Hematopoietic multipotent progenitor cell treated with erythropoietin and hydrocortisone succinate and interleukin-3 and kit ligand, for 6 days (in vitro differentiated cells): ENCODE data around the gene SLC19A1.
"Not testable (repeated sequence)": the region's sequence is repeated elsewhere in the genome, so short reads cannot be mapped to it uniquely, and the experiment has no call there.

Experiments
- DNase-seq: peaks from one replicate; pipeline ENCODE4 v3.0.0-alpha.2; 2015

SLC19A1 gene

GRCh38 chr21:45531393-45532215 lies 10.6 kb downstream of the SLC19A1 start:
- DNase-seq, result no peak

GRCh38 chr21:45531114-45531392 lies 11.2 kb downstream of the SLC19A1 start:
- not testable (repeated sequence) for DNase-seq

GRCh38 chr21:45530423-45531113 lies 11.7 kb downstream of the SLC19A1 start:
- no peak for DNase-seq

- no peak for DNase-seq
Measured at GRCh38 chr21:45529785-45530422, 12.3 kb downstream of the SLC19A1 start.

- DNase-seq, result no peak
Measured at GRCh38 chr21:45528981-45529784, 13.1 kb downstream of the SLC19A1 start.

GRCh38 chr21:45528028-45528705 lies 14.1 kb downstream of the SLC19A1 start:
- no peak for DNase-seq

- DNase-seq, result not testable (repeated sequence)
Measured at GRCh38 chr21:45527151-45527999, 14.9 kb downstream of the SLC19A1 start.

- no peak for DNase-seq
Measured at GRCh38 chr21:45525910-45526306, 16.3 kb downstream of the SLC19A1 start.

GRCh38 chr21:45525153-45525909 lies 16.9 kb downstream of the SLC19A1 start:
- no peak for DNase-seq

GRCh38 chr21:45524756-45525152 lies 17.5 kb downstream of the SLC19A1 start:
- no peak for DNase-seq

- DNase-seq, result no peak
Measured at GRCh38 chr21:45523411-45524101, 18.7 kb downstream of the SLC19A1 start.

- no peak for DNase-seq
Measured at GRCh38 chr21:45522986-45523385, 19.3 kb downstream of the SLC19A1 start.

- DNase-seq, result no peak
Measured at GRCh38 chr21:45522381-45522780, 19.9 kb downstream of the SLC19A1 start.

- no peak for DNase-seq
Measured at GRCh38 chr21:45521241-45521640, 21.0 kb downstream of the SLC19A1 start.

GRCh38 chr21:45519182-45519581 lies 23.1 kb downstream of the SLC19A1 start:
- no peak for DNase-seq

GRCh38 chr21:45518742-45519141 lies 23.5 kb downstream of the SLC19A1 start:
- no peak for DNase-seq

GRCh38 chr21:45517249-45518065 lies 24.8 kb downstream of the SLC19A1 start:
- DNase-seq, result no peak

GRCh38 chr21:45516671-45517151 lies 25.5 kb downstream of the SLC19A1 start:
- DNase-seq, result no peak

- no peak for DNase-seq
Measured at GRCh38 chr21:45516071-45516670, 26.1 kb downstream of the SLC19A1 start.
